ENCODE measurements around the gene LRRC61.

The LRRC61 gene

GRCh38 chr7:150340024-150340749 is 17.0 kb downstream of the LRRC61 start (continued):
- TF ChIP-seq BACH2 (CRISPR knock-in tag; IDR thresholded peaks at IDR 0.05; ENCODE audit: borderline replicate concordance) (no peak), SNAI2 (CRISPR knock-in tag; IDR thresholded peaks at IDR 0.05) (no peak), CSRNP3 (CRISPR knock-in tag; IDR thresholded peaks at IDR 0.05) (no peak), ARNTL (CRISPR knock-in tag; IDR thresholded peaks at IDR 0.05; ENCODE audit: borderline replicate concordance, low read depth) (no peak), ISL1 (CRISPR knock-in tag; IDR thresholded peaks at IDR 0.05) (no peak), TCF4 (CRISPR knock-in tag; IDR thresholded peaks at IDR 0.05; ENCODE audit: borderline replicate concordance) (no peak), CSDC2 (CRISPR knock-in tag; IDR thresholded peaks at IDR 0.05) (no peak), ZNF8 (CRISPR knock-in tag; IDR thresholded peaks at IDR 0.05) (no peak)
- TF ChIP-seq, protein P1, sequence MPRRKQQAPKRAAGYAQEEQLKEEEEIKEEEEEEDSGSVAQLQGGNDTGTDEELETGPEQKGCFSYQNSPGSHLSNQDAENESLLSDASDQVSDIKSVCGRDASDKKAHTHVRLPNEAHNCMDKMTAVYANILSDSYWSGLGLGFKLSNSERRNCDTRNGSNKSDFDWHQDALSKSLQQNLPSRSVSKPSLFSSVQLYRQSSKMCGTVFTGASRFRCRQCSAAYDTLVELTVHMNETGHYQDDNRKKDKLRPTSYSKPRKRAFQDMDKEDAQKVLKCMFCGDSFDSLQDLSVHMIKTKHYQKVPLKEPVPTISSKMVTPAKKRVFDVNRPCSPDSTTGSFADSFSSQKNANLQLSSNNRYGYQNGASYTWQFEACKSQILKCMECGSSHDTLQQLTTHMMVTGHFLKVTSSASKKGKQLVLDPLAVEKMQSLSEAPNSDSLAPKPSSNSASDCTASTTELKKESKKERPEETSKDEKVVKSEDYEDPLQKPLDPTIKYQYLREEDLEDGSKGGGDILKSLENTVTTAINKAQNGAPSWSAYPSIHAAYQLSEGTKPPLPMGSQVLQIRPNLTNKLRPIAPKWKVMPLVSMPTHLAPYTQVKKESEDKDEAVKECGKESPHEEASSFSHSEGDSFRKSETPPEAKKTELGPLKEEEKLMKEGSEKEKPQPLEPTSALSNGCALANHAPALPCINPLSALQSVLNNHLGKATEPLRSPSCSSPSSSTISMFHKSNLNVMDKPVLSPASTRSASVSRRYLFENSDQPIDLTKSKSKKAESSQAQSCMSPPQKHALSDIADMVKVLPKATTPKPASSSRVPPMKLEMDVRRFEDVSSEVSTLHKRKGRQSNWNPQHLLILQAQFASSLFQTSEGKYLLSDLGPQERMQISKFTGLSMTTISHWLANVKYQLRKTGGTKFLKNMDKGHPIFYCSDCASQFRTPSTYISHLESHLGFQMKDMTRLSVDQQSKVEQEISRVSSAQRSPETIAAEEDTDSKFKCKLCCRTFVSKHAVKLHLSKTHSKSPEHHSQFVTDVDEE (CRISPR knock-in tag; IDR thresholded peaks at IDR 0.05) = no peak

- no peak for TF ChIP-seq OSR1 (CRISPR knock-in tag; IDR thresholded peaks at IDR 0.05)
- TF ChIP-seq POU6F1 (CRISPR knock-in tag; IDR thresholded peaks at IDR 0.05; ENCODE audit: borderline replicate concordance, low read depth) = no peak
- no peak for TF ChIP-seq TOX (CRISPR knock-in tag; IDR thresholded peaks at IDR 0.05; ENCODE audit: borderline replicate concordance)
- no peak for TF ChIP-seq GLIS3 (CRISPR knock-in tag; IDR thresholded peaks at IDR 0.05)
- no peak for TF ChIP-seq ISL1 (CRISPR knock-in tag; IDR thresholded peaks at IDR 0.05)
- TF ChIP-seq, protein P1 (CRISPR knock-in tag; IDR thresholded peaks at IDR 0.05) = no peak
- TF ChIP-seq TCF4 (CRISPR knock-in tag; IDR thresholded peaks at IDR 0.05; ENCODE audit: borderline replicate concordance) = no peak
- TF ChIP-seq ZFP3 (CRISPR knock-in tag; IDR thresholded peaks at IDR 0.05) = no peak
- TF ChIP-seq ZNF565 (CRISPR knock-in tag; conservative IDR thresholded peaks at IDR 0.05; ENCODE audit: low read depth) = no peak
- no peak for ATAC-seq
Measured at GRCh38 chr7:150340875-150341262, 17.7 kb downstream of the LRRC61 start.

DNA sequence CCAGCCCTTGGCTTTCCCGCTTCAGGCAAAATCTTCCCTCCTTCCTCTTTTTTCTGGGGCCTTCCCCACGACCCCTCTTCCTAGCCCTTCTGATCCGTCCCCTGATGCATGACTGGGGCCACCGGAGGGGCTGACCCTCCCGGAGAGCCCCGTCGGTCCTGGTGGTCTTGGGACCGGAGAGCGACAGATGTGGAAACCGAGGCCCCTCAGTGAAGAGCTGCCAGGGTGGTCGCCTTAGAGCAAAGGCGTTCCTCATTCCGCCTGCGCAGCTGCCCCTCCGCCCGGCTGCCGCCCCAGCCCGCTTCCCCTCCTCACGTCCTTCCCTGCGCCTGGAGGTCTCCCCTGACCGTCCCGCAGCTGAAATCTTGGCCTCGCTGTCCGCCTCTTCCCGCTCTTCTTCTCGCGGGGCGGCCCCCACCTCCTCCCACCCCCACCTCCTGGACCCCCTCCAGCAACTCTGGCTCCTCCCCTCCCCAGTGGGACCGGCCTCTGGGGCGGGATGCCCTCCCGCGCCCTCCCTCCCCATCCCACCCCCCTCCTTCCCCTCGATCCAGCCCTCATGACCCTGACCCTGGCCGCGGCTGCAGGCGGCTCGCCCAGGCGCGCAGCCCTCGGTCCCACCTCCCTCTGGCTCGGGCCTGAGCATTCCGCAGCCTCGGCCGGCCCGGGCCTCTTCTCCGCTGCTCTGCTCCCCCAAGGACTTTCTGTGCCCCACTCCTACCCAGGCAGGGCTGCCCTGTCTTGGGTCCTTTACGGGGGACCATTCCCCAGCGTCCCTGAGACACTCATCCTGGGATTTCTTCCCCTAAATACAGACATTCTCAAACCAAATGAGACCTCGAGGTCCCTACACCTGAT is 18.3 kb downstream of the LRRC61 start, which contains the start of gene RARRES2:
Gene RARRES2 (minus strand): TSS at position 367 of the 858 bp plus-strand sequence. CDS start 1,020 bp downstream, outside the sequence.
- ATAC-seq = peak; percentile 17; the same call in 2 of the 3 replicates
- TF ChIP-seq SNAI2 (CRISPR knock-in tag; IDR thresholded peaks at IDR 0.05) (no peak), RARB (CRISPR knock-in tag; IDR thresholded peaks at IDR 0.05) (no peak), ARNTL (CRISPR knock-in tag; IDR thresholded peaks at IDR 0.05; ENCODE audit: borderline replicate concordance, low read depth) (no peak), TCF4 (CRISPR knock-in tag; IDR thresholded peaks at IDR 0.05; ENCODE audit: borderline replicate concordance) (no peak), ZNF8 (CRISPR knock-in tag; IDR thresholded peaks at IDR 0.05) (no peak), ZFP3 (CRISPR knock-in tag; IDR thresholded peaks at IDR 0.05) (no peak), PATZ1 (CRISPR knock-in tag; IDR thresholded peaks at IDR 0.05; ENCODE audit: borderline replicate concordance) (no peak), POU6F1 (CRISPR knock-in tag; IDR thresholded peaks at IDR 0.05; ENCODE audit: borderline replicate concordance, low read depth) (no peak), OSR1 (CRISPR knock-in tag; IDR thresholded peaks at IDR 0.05) (no peak), GLIS3 (CRISPR knock-in tag; IDR thresholded peaks at IDR 0.05) (no peak), TOX (CRISPR knock-in tag; IDR thresholded peaks at IDR 0.05; ENCODE audit: borderline replicate concordance) (no peak), BACH2 (CRISPR knock-in tag; IDR thresholded peaks at IDR 0.05; ENCODE audit: borderline replicate concordance) (no peak)
